HL-60/S4 treated with retinoic acid at 250 ng/mL for 4 days and 3 days (cell line): ENCODE results near the gene CFHR2.

Experiments used
- in situ Hi-C: fragments of 300-500 bp; cut with MboI; formaldehyde crosslinking; loops from 2 replicates; pipeline ENCODE4 v1.7.0; 2022; ENCODE audit warnings: low sequenced_read_pairs

CFHR2 gene

DNA sequence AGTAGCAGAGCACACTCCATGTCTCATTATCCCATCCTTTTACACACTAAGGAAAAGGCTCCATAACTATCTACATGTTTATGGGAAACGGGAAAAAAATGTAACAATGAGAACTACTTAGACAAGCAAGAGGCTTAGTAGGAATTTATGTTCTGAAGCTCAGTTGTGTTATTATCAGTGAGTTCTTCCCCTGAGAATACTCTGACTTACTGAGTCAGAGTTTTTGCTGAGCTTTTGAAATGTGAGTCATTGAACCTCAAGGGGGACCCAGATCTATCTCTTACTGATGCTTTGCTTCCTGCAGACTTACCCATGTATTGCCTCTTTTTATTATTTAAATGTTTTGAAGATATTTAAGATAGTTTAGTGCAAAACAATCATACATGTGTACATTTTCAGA lies 53.9 kb downstream of the CFHR2 start:
- in situ Hi-C loops, result no loop called here

DNA sequence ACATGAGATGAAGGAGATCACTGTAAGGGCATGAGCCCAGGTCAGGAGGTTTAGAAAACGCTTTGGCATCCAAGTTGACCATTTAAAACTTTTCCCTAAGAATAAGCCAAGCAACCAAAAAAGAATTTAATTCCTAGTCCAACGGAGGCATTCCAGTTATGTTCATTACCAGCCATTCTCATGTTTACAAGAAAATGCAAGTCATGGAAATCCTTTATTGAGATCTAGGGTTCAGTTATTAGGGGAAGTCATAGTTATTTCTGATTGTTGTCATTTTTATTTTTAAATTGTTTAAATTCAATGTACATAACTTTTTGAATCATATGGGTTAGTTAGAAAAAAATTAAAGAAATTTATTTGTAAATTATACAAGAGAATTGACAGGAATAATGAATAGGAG lies 58.3 kb downstream of the CFHR2 start:
- in situ Hi-C loops, result no loop called here

DNA sequence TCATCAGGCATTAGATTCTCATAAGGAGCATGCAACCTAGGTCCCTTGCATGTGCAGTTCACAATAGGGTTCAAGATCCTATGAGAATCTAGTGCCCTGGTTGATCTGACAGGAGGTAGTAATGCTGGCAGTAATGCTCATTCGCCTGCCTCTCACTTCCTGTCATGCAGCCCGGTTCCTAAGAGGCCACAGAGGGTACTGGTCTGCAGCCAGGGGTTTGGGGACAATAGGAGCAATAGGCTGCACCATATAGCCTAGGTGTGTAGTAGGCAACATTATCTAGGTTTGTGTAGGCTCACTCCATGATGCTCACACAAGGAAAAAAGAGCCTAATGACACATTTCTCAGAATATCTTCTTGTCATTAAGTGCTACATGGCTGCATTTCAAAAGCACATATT lies 59.6 kb downstream of the CFHR2 start:
- in situ Hi-C loops, result no loop called here

DNA sequence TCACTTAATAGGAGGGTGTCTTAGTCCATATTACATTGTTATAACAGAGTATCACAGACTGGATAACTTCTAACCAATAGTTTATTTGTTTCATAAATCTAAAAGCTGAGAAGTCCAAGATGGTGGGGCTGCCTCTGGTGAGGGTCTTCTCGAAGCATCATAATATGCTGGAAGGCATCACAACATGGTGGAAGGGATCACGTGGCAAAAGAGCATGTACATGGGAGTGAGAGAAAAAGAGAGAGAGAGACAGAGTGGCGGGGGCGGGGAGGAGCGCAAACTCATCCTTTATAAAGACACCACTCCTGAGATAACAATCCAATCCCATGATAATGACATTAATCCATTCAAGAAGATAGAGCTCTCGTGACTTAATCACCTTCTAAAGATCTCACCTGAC lies 65.3 kb downstream of the CFHR2 start:
- in situ Hi-C loops, result no loop called here
